Epithelial cell of esophagus (primary cell): ENCODE measurements around the gene ZNF169.
"Not testable (repeated sequence)": the region's sequence is repeated elsewhere in the genome, so short reads cannot be mapped to it uniquely, and the experiment has no call there.

Source experiments
- DNase-seq: peaks from one replicate; pipeline ENCODE4 v3.0.0; 2010; ENCODE audit warnings: low read depth
- H3K4me3 ChIP-seq: 2 replicates; pipeline ENCODE4 v1.5.1; 2011; ENCODE audit warnings: mild to moderate bottlenecking, low read length, control low read depth

Gene ZNF169

DNA sequence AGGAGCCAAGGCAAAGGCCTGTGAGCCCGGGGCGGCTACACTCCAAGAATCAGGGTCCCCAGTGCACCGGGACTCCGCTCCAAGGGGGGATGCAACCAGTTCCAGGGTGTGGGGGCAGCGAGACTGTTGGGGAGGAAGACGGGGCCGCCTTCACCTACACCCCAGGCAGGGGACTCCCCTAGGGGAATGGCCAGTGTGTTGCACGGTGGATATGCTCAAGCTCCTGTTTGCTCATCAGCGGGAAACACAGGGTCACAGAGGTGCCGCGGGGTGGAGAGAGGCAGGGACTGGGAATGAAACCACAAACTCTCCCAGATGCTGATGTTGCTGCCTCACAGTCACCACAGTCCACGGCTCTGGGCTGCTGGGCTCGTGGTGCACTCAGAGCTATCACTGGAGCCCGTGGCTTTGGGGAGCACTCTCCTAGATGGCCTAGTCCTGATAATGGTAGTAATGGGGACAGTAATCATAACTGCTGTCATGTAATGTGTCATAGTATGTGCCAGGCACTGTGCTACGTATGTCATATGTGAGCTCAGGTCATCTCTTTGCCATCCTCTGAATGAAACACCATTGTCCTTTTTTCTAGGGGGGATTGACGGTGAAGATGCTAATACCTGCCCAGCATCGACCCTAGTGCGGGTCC, 64.2 kb downstream of the ZNF169 start:
- H3K4me3 ChIP-seq, DNase-seq: not testable (repeated sequence)

DNA sequence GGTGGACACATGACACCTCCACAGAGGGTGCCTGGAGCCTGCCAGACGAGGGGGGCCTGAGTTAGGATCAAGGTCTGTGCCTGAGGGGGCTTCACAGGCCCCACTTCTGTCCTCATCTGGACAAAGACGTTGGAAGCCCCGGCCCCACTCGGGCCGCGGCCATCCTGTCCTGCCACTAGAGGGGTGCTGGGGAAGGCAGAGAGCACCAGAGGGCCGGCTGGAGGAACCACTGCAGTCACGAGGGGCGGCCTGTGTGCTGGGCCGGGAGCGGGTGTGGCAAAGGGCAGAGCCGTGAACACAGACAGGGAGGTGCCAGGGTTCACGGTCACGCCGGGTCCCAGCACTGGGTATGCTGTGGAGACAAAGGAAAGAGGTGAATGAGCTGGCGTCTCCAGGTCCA, 66.5 kb downstream of the ZNF169 start:
- not testable (repeated sequence) for DNase-seq, H3K4me3 ChIP-seq

DNA sequence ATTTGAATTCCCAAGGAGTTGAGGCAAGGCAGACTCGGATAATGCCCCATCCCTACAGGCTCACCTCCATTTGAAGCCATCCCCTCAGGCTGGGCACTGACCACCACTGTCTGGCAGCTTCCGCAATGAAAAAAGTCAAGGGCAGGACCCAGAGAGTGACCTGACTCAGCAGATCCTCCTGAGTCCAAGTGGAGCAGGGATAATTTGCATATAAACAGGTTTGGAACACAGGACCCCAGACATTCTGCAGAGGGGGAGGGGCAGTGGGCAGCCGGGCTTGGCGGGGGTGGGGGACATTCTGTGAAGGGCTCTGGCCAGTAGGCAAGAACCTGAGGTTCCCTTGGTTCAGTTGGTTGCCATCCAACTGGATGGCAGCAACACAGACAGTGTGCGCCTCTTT, 69.4 kb downstream of the ZNF169 start, which contains the start of gene NUTM2F:
NUTM2F (minus strand) TSS at position 101 of the 400 bp plus-strand sequence; CDS start at position 80, 21 bp downstream.
- DNase-seq, H3K4me3 ChIP-seq: not testable (repeated sequence)

DNA sequence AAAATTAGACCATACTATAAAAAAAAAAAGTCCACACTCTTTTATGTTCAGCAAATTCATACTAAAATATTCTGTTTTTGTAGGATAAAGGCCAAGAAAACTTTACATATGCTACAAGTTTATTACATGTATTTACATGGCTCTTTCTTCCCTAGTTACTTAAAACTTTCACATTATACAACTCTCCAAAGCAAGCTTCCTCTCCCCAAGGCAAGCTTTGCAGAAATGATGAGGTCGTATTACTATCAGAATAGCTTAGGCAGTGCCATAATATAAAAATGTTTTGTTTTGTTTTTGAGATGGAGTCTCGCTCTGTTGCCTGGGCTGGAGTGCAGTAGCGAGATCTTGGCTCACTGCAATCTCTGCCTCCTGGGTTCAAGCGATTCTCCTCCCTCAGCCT, 77.3 kb downstream of the ZNF169 start:
- H3K4me3 ChIP-seq, DNase-seq: not testable (repeated sequence)

DNA sequence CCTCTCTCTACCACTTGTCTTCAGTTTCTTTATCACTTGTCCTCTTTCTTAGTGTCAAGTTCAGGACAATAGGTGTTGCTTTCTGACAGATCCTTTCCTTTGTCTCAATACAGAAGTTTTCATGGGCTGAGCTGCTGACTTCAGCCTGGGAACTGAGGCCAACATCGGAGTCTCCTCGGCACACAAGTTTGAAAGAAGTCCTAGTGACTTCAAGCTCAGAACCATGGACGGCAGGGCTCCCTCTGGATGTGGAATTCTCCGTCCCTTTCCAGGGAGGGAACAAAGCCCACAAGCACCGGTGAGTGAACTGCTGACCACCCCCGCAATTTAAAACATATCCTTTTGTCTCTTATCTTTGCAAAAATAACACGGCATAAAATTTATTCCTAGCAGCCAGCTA, 79.6 kb downstream of the ZNF169 start:
- H3K4me3 ChIP-seq, DNase-seq: not testable (repeated sequence)

DNA sequence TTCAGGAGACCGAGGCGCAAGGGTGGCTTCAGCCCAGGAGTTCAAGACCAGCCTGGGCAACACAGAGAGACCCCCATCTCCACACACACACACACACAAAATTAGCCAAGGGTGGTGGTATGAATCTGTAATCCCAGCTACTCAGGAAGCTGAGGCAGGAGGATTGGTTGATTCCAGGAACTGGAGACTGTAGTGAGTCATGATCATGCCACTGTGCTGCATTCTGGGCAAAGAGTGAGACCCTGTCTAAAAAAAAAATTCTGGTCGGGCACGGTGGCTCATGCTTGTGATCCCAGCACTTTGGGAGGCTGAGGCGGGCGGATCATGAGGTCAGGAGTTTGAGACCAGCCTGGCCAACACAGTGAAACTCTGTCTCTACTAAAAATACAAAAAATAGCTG, 80.6 kb downstream of the ZNF169 start:
- H3K4me3 ChIP-seq, DNase-seq: not testable (repeated sequence)

DNA sequence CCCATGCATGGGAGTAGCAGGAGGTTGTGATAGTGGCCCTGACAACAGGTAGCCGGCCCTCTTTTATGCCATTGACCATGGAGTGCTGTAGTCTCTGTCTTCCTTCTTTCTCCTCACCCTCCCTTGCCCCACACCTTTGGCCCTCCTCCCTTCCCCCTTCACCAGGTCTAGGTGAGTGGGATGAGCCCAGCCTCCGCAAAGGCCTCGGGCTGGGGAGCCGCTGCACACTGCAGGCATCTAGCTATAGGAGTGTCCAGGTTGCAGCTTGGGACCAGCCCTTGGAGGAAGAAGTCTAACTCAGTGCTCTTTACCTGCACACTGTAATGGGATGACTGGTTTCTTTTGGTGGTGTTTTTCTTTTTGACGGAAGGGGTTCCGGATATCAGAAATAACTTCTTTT, 81.7 kb downstream of the ZNF169 start:
- H3K4me3 ChIP-seq, DNase-seq: not testable (repeated sequence)

DNA sequence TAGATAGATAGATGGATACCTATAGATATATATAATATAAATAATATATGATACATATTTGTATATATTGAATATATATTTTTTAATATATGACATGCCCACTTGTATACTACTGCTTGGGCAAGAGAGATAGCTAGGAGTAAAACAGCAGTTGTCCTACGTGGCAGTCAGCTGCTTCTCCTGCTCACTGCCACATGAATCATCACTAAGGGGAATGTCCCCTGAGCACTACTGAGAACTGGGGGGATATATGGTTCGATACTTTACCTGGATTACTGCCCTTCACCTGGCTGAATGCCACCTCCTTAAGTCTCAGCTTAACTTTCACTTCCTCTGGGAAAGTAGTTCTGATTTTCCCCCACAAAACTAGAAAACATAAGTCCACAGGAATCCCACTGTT, 82.6 kb downstream of the ZNF169 start:
- H3K4me3 ChIP-seq, DNase-seq: not testable (repeated sequence)

DNA sequence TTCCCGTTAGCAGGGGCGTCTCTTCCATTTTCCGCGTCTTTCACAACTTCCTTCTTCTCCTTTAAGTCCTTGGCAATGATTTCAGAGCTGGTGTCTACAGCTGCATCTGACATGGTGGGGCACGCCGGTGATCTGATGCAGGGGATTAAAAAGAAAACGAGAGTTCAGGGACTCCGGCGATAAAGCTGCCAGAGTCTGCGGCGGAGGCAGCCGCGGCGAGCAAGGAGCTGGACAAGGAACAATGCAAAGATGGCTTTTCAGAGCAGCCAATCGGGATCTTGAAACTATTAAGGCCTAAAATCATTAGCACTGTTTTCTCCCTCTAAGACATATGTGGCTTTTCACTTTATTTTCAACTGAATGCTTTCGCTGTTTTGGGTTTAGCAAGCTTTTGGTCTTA, 88.4 kb downstream of the ZNF169 start:
- not testable (repeated sequence) for H3K4me3 ChIP-seq, DNase-seq

DNA sequence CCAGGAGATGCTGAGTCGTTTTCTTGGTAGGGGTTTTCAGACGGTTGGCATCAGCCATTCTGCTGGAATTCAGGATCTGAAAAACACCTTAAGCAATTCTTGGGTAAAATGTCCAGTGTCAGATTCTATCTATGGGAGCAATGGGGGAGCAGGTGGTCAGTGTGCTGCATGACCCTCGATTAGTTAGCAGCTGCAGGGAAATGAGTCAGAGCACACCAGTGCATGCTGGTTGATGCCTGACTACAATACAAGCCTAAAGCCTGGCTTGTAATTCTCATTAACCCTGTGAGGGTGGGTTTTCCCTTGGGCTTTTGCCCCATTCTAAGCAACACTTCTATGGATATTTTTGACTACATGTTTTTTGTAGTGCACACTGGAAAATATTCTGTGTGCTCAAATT, 89.7 kb downstream of the ZNF169 start:
- not testable (repeated sequence) for H3K4me3 ChIP-seq, DNase-seq
